DMS 273 (cell line): ENCODE results near the gene JMY.
A peak's percentile ranks its signal among the peaks of the same experiment; 100 is the strongest.
"Not testable (repeated sequence)": the region's sequence is repeated elsewhere in the genome, so short reads cannot be mapped to it uniquely, and the experiment has no call there.

Experiments used
- DNase-seq: peaks from one replicate; lab custom pipeline; 2025; ENCODE audit not compliant: unreplicated experiment; lab: John Stamatoyannopoulos, UW

The JMY gene

DNA sequence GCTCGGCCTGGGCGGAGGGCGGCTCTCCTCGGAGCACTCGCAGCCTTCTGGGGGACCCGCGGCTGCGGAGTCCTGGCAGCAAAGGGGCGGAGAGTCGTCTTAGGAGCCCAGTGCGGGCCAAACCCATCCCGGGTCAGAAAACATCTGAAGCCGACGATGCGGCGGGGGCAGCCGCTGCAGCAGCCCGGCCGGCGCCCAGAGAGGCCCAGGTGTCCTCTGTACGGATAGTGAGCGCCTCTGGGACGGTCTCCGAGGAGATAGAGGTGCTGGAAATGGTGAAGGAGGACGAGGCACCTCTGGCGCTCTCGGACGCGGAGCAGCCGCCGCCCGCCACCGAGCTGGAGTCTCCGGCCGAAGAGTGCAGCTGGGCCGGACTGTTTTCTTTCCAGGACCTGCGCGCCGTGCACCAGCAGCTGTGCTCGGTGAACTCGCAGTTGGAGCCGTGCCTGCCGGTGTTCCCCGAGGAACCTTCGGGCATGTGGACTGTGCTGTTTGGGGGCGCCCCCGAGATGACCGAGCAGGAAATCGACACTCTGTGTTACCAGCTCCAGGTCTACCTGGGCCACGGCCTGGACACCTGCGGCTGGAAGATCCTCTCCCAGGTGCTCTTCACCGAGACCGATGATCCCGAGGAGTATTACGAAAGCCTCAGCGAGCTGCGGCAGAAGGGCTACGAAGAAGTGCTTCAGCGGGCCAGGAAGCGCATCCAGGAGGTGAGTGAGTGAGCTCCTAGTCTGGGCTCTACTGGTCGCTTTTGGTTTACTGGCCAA lies 1.2 kb downstream of the JMY start:
- peak; percentile 77 for DNase-seq

- DNase-seq = no peak
Observed at GRCh38 chr5:79237740-79238560, 2.0 kb downstream of the JMY start.

DNA sequence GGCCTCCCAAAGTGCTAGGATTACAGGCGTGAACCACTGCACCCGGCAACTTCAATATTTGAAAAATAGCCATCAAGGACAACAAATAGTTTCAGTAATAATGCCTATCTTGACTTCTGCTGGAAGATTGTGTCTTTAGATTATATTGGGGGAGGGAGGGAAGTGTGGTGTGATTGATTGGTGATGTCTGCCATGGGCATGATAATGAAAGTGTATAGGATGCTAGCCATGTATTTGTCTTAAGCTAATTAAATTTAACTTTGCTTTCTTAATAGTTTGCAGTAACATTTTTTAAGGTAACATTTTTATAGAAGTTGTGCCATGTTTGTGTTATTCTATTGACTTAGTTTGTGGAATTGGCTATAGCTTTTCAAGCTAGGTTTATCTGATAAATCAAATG lies 4.6 kb downstream of the JMY start:
- peak; percentile 11 for DNase-seq

DNA sequence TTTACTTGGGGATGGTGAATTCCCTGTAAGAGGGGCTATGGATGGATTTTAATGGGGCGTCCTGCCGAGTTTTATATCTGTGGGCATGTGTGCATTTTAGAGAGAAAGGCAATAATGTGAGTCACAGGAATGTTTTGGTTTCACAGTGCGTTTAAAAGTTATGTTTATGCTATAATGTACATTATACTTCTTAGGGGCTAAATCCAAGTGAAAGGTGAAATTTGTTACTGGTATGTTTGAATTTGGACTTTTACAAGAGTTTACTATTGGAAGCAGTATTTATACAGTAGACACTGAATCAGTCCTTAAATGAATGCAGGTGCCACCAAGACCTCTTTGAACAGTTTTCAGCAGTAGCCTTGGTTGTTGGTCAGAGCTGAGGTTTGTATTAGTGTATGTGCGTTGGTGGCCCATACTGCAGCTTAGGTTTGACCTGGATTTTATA lies 5.6 kb downstream of the JMY start:
- DNase-seq = peak; percentile 30

- no peak for DNase-seq
Observed at GRCh38 chr5:79242242-79243039, 6.5 kb downstream of the JMY start.

- peak; percentile 9 for DNase-seq
Observed at GRCh38 chr5:79243224-79243623, 7.3 kb downstream of the JMY start.

DNA sequence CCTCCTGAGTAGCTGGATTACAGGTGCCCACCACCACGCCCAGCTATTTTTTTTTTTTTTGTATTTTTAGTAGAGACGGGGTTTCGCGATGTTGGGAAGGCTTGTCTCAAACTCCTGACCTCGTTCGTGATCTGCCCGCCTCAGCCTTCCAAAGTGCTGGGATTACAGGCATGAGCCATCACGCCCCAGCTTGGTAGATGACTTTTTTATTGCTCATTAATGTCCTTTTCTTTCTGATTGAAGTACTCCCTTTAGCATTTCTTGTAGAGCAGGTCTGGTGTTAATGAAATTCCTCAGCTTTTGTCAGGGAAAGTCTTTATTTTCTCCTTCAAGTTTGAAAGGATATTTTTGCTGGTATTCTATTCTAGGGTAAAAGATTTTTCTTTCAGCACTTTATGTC lies 18.1 kb downstream of the JMY start:
- DNase-seq = not testable (repeated sequence)

- DNase-seq = peak; percentile 65
Observed at GRCh38 chr5:79255786-79256557, 20.0 kb downstream of the JMY start.

DNA sequence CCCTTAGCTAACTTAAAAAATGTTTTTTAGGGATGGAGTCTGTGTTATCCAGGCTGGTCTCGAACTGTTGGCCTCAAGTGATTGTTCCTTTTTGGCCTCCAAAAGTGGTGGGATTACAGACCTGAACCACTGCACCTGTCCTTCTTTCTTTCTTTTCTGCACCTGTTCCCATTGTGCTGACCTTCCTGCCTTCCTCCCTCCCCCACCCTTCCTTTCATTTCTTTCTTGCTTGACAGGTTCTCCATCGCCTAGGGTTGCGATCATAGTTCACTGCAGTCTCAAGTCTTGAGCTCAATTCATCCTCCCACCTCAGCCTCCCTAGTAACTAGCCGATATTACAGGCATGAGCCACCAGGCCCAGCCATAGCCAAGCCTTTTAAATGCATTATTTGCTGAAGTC lies 20.6 kb downstream of the JMY start:
- DNase-seq = no peak

DNA sequence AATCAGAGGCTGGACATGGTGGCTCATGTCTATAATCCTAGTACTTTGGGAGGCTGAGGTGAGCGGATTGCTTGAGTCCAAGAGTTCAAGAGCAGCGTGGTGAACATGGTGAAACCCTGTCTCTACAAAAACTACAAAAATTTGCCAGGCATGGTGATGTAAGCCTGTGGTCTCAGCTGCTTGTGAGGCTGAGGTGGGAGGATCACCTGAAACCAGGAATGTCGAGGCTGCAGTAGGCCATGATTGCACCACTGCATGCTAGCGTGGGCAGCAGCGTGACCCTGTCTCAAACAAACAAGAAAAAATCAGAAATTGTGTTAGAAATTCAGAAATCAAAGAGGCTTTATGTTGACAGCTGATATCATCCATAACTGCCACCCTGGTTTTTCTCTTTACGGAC lies 21.4 kb downstream of the JMY start:
- DNase-seq = no peak

DNA sequence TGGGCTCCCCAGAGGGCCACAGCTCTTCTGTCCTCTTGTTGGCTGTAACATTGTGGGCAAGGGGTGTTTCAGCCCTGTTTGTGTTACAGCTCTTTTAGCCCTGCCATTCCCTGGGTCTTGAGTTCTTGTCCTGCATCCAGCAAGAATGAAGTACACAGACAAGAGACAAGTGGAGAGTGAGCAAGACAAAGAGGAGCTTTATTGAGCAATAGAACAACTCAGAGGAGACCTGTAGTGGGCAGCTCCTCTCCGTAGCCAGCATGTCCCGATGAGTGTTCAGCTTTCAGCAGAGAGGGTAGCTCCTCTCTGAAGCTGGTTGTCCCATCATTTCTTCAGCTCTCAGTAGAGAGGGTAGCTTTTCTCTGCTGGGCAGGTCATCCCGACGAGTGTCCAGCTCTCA lies 22.9 kb downstream of the JMY start:
- no peak for DNase-seq

DNA sequence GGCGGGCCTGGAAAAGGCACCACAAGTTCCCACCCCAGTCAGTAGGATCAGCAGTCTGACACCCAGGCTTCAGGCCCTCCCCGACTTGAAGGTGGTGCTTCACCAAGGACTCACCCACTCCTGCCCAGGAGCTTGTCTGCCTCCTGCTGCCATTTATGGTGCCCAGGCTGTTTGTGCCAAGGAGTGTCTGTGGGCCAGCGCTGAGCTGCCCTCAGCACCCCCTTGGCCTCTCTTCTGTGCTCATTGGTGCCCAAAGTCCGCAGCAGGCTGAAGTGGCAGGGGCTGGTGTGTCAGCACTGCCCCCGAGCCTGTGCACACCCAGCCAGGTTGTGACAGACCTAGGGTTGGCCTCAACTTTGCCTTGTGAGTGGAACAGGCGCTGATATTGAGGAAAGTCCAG lies 23.5 kb downstream of the JMY start:
- no peak for DNase-seq

DNA sequence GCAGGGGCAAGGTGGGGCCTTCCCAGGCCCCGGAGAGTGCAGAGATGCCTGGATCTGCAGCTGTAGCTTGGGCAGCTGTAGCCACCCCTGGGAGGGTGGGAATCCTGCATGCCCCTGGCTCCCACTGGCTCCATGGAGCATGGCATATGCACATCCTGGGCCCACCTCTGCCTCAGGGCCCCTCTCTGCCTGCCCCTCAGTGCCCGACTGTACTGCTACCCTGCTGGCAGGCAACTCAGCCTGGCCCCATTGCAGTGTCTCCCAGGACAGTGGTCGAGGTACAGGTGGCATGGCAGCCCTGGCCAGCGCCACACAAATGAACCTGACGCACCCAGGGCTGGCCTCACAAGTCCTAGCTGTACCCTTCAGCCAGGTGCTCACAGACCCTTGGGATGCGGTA lies 23.9 kb downstream of the JMY start:
- no peak for DNase-seq

DNA sequence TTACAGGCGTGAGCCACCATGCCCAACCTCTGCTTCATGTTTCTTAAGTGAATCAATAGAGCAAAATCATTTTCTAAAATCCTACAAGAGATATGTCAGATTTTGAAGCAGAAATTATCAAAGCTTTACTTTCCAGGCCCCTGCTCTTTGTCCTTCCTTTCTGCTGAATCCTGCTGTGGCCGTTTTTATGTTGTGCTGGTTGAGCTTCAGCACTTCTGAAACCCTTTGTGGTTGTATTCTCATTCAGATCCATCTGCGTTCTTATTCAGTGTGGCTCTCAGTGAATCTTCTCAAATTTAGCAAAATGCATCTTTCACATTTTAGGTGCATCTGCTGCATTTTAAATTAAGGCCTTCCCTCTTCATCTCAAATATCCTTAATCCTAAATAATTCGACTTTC lies 26.0 kb downstream of the JMY start:
- no peak for DNase-seq

GRCh38 chr5:79263290-79263689 lies 27.4 kb downstream of the JMY start:
- DNase-seq = no peak

- peak; percentile 40 for DNase-seq
Observed at GRCh38 chr5:79267180-79267579, 31.2 kb downstream of the JMY start.

- no peak for DNase-seq
Observed at GRCh38 chr5:79269733-79270166, 33.8 kb downstream of the JMY start.

DNA sequence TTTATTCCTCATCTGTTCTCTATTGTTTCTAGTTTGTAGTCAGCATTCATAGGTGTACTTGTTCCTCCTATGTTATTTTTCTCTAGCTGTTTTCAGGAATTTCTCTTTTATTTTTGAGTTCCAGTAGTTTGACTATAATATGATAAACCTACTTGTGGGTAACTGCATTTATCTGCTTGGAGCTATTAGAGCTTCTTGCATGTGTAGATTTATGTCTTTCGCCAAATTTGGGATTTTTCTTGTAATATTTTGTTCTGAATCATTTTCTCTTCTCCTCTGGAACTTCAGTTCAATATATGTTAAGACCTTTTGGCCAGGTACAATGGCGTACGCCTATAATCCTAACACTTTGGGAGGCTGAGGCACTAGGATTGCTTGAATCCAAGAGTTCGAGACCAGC lies 37.4 kb downstream of the JMY start:
- no peak for DNase-seq

DNA sequence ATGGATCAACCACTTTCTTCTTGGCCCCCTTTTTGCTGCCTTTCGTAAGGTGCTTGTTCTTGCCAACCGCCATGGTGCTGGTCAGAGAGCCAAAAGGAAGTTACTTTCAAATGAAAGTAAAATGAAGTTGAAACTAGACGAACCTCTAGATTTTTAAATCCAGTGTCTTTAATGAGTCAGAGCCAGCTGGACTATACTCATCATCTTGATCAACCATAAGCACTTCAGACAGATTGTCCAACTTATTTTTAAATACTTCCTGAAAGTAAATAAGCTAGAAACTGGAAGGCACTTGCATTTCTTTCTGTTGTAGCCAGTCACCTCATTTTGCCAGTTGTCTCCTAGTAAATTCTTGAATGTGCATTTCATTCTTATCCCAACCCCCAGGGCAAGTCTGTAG lies 48.9 kb downstream of the JMY start:
- DNase-seq = no peak

- DNase-seq = no peak
Observed at GRCh38 chr5:79285285-79285684, 49.4 kb downstream of the JMY start.

GRCh38 chr5:79285833-79286232 lies 49.9 kb downstream of the JMY start:
- no peak for DNase-seq
